Neural crest cell (in vitro differentiated cells): ENCODE results near the gene NRG3. TPM values are rescaled to one million over a fixed set of nuclear protein-coding genes. Genes with fewer than 3 reads are reported as not detected.

Experiments used
- DNase-seq: peaks from one replicate; pipeline ENCODE4 v3.0.0; 2021; ENCODE audit warnings: low read depth, mixed read lengths, low spot score
- H3K27ac Mint-ChIP-seq: one replicate; pipeline ENCODE4 v1.8.0; 2021; ENCODE audit warnings: mild to moderate bottlenecking, mixed read lengths; ENCODE audit not compliant: unreplicated experiment
- H3K27me3 Mint-ChIP-seq: 2 replicates; pipeline ENCODE4 v1.8.0; 2021; ENCODE audit warnings: low read depth, mild to moderate bottlenecking, mixed read lengths
- H3K36me3 Mint-ChIP-seq: 2 replicates; pipeline ENCODE4 v1.8.0; 2021; ENCODE audit warnings: low read depth, mild to moderate bottlenecking, mixed read lengths
- H3K4me1 Mint-ChIP-seq: 2 replicates; pipeline ENCODE4 v1.8.0; 2021; ENCODE audit warnings: mixed read lengths
- H3K4me3 Mint-ChIP-seq: one replicate; pipeline ENCODE4 v1.8.0; 2021; ENCODE audit warnings: mild to moderate bottlenecking, mixed read lengths
- H3K9me3 Mint-ChIP-seq: 2 replicates; pipeline ENCODE4 v1.8.0; 2021; ENCODE audit warnings: mixed read lengths
- total RNA-seq: library from RNA; stranded (reverse); gene quantifications from 2 replicates; pipeline ENCODE4 v1.2.1, GENCODE V29; 2021
- TF ChIP-seq, protein P1 (sequence below): fragments of 200-600 bp; sonication (generic); conservative IDR thresholded peaks from 2 replicates; pipeline ENCODE4 v1.5.0; 2021; ENCODE audit warnings: antibody characterized with exemption, mild to moderate bottlenecking

Gene NRG3
- total RNA-seq, 1 donor from 2014 or later, result 3.1 TPM

DNA sequence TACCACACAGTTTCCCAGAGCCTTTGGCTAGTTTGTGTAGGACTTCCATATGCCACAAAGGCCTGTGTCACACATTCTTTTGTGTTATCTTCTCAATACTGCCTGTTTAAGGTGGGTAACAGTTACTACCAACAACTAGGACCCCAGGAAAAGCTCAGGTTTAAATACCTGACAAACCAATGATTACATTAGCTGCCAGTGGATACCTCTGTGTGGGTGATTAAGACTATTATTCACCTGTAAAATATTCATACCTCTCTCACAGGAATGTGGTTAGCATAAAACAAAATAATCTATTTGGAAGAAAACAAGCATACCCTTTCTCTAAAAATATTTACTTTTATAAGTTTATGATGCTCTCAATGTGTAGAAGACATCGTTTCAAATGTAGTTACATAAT, 1007.7 kb downstream of the NRG3 start:
- H3K9me3 Mint-ChIP-seq, result no peaks in the 10 kb centered on the region

DNA sequence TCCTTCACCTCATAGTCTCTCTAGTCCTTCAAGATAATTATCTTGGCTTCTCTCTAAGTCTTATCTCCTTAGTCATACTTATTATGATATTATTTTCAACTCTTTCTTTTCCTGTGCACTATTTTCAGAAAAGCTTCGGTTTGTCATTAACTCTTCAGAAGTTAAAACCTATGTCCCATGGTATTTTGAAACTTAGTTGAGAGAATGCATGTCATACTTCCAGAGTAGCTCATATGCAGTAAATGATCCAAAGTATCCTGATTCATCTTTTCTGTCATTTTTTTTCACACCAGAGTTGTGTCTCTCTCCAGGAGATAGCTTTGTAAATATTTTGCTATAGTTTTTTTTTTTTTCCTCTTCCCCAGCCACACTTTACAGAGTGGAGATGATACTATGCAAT, 1008.6 kb downstream of the NRG3 start:
- no peak overlapping the region for H3K27ac Mint-ChIP-seq

More for the DNA sequence above, 1007.7 kb downstream of the NRG3 start:
- H3K27me3 Mint-ChIP-seq, result no peaks in the 10 kb centered on the region
- H3K4me3 Mint-ChIP-seq, result no peak overlapping the region
- TF ChIP-seq, protein P1, sequence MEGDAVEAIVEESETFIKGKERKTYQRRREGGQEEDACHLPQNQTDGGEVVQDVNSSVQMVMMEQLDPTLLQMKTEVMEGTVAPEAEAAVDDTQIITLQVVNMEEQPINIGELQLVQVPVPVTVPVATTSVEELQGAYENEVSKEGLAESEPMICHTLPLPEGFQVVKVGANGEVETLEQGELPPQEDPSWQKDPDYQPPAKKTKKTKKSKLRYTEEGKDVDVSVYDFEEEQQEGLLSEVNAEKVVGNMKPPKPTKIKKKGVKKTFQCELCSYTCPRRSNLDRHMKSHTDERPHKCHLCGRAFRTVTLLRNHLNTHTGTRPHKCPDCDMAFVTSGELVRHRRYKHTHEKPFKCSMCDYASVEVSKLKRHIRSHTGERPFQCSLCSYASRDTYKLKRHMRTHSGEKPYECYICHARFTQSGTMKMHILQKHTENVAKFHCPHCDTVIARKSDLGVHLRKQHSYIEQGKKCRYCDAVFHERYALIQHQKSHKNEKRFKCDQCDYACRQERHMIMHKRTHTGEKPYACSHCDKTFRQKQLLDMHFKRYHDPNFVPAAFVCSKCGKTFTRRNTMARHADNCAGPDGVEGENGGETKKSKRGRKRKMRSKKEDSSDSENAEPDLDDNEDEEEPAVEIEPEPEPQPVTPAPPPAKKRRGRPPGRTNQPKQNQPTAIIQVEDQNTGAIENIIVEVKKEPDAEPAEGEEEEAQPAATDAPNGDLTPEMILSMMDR, result no peak
- no peaks in the 10 kb centered on the region for H3K36me3 Mint-ChIP-seq
- H3K27ac Mint-ChIP-seq, result no peak overlapping the region
- no peak for DNase-seq
- no peaks in the 10 kb centered on the region for H3K4me1 Mint-ChIP-seq

DNA sequence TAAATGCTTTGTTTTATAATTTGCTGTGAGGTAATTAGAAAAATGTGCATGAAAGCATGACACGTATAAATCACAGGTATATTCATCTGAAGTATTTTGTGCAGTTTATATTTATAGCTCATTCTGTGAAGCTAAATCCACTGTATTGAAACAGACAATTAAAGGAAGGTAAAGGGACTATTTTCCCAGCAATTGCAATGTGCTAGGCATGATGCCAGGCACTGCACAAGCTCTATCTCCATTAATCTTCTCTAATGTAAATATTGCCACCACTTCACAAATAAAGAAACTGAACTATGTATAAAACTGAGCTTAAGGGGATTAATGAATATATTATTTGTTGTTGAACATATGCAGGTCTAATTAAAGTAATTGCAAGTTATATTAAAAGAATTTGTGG, 1012.5 kb downstream of the NRG3 start:
- TF ChIP-seq, protein P1, result no peak
- Mint-ChIP-seq H3K4me3 (no peak overlapping the region), H3K36me3 (no peaks in the 10 kb centered on the region)

More for the DNA sequence above, 1008.6 kb downstream of the NRG3 start:
- Mint-ChIP-seq H3K4me3 (no peak overlapping the region), H3K27me3 (no peaks in the 10 kb centered on the region), H3K9me3 (no peaks in the 10 kb centered on the region), H3K4me1 (no peaks in the 10 kb centered on the region), H3K36me3 (no peaks in the 10 kb centered on the region)
- DNase-seq, result no peak
- TF ChIP-seq, protein P1, result no peak

GRCh38 chr10:82888809-82889455, 1013.9 kb downstream of the NRG3 start:
- DNase-seq, result no peak
- TF ChIP-seq, protein P1, result no peak
- Mint-ChIP-seq H3K27ac (peak overlapping the region; percentile 19), H3K9me3 (no peaks in the 10 kb centered on the region), H3K36me3 (no peaks in the 10 kb centered on the region), H3K4me1 (peaks cover 13% of the 10 kb centered on the region), H3K4me3 (no peak overlapping the region), H3K27me3 (no peaks in the 10 kb centered on the region)

More for the DNA sequence above, 1012.5 kb downstream of the NRG3 start:
- Mint-ChIP-seq H3K27me3 (no peaks in the 10 kb centered on the region), H3K27ac (no peak overlapping the region), H3K4me1 (peaks cover 13% of the 10 kb centered on the region), H3K9me3 (no peaks in the 10 kb centered on the region)
- no peak for DNase-seq

DNA sequence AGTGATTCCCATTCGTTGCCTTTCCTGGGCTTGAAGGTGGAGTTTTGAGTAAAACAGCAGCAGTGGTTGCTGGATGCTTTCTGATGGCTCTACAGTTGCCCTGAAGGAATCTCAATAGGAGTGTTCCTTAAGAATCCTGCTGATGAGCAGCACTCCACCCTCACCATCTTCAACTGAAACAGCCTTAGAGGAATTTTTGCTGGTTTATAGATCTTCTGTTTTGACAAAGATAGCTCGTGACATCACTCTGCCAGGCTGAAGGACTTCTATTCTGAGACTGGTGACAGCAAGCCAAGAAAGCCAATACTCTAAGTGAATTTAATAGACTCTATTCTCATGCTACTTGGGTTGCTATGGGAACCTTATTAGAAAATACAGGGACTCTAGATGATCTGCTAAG, 1014.7 kb downstream of the NRG3 start:
- DNase-seq, result no peak
- Mint-ChIP-seq H3K4me1 (peaks cover 13% of the 10 kb centered on the region), H3K36me3 (no peaks in the 10 kb centered on the region), H3K4me3 (no peak overlapping the region), H3K27me3 (no peaks in the 10 kb centered on the region), H3K27ac (no peak overlapping the region), H3K9me3 (no peaks in the 10 kb centered on the region)
- TF ChIP-seq, protein P1, result no peak
